ENCODE measurements around the gene APBB1. TPM values are rescaled to one million over a fixed set of nuclear protein-coding genes. Genes with fewer than 3 reads are reported as not detected.

Gene APBB1
- total and polyA plus RNA-seq, 7 experiments from 2014 or later: 46.9 to 293 (median 173) TPM

DNA sequence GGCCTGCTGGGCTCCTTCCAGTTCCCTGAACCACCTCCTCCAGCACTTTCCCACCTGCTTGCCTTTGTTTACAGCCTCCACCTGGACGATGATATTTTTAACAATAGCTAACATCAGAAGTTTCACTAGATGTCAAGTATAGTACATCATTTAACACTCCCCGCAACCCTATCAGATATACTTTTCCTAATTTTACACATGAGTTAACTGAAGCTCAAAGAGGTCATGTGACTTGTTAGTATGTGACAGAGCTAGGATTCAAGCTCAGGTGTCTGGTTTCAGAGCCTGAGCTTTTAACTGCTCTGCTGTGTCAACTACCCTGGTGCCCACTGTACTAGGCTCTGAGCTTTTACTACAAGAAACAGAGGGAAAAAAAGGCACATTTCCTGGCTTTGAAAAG, 36.2 kb upstream of the APBB1 start:
- Histone ChIP-seq H3K27ac (ENCODE audit: low read depth, low read length) (no peak overlapping the region), H3K4me1 (ENCODE audit: control insufficient read depth in 2 of 2, insufficient read depth in 2 of 2, low read length in 2 of 2) (no peaks in the 10 kb centered on the region), H3K36me3 (ENCODE audit: control insufficient read depth in 2 of 3, insufficient read depth in 3 of 3, low read length in 3 of 3) (peaks cover 0 to 53% (median 0%) of the 10 kb centered on the region in 3 experiments), H3K27me3 (ENCODE audit: control insufficient read depth in 2 of 2, insufficient read depth in 2 of 2, low read length in 2 of 2) (no peaks in the 10 kb centered on the region), H3K9me3 (ENCODE audit: control insufficient read depth in 2 of 3, low read length in 3 of 3) (no peaks in the 10 kb centered on the region), H3K4me3 (ENCODE audit: low read length) (no peak overlapping the region)
- H3K27ac Mint-ChIP-seq: no peak overlapping the region
- no peaks in the 10 kb centered on the region for H3K9me3 Mint-ChIP-seq
- intact Hi-C loops (cut with micrococcal nuclease): no loop called here
- no peak for ATAC-seq
- H3K4me3 Mint-ChIP-seq: no peak overlapping the region
- CTCF ChIA-PET: interaction anchor here (0.8 to 2.3 kb wide), 3 partner anchors 11 to 77 kb away, joined by 3 to 11 read pairs (median 7); no protein-coding TSS in a partner anchor
- DNase-seq: no peak
- no peaks in the 10 kb centered on the region for H3K4me1 Mint-ChIP-seq
- POLR2A ChIA-PET: interaction anchor here (0.6 to 1.2 kb wide), 2 partner anchors 10 to 724 kb away, joined by 3 to 4 read pairs; no protein-coding TSS in a partner anchor
- H3K36me3 Mint-ChIP-seq: peaks cover 0 to 31% (median 12%) of the 10 kb centered on the region in 5 donors
- H3K27me3 Mint-ChIP-seq: no peaks in the 10 kb centered on the region

DNA sequence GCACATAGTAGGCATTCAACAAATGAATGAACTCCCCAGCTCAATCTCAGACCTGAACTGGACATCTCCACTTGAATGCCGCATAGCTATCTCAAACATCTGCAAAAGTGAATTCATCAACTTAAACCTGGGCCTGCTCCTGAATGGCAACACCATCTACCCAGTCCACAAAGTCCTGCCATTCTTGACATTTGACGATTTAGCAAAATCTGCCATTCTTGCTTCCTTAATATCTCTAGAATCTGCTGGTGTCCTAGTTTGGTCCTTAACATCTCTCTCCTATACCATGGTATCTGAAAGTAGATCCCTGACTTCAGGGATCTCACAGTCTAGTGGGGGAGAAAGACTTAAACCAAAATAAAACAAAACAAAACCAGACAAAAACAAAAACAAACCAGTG, 34.3 kb upstream of the APBB1 start:
- POLR2A ChIA-PET: no interaction called here
- no peak overlapping the region for H3K4me3 Mint-ChIP-seq

DNA sequence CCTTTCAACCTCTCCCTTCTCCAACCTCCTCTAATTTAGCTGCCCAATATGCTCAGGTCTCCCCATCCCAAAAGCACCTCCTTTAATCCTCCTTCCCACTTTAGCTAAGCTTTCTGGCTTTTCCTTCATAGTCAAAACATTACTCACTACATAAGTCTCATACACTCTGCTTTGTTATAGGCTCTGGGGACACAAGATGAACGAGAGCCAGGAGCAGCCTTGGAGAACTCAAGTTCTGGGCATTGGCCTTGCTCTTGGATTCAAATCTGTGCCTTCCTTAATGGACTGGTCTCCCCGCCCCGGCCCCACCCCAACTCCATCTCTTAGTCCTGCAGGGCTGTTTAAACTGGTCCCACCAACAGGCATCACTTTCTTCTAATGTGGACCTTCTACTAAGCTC, 33.3 kb upstream of the APBB1 start:
- POLR2A ChIA-PET: no interaction called here
- H3K9me3 ChIP-seq (ENCODE audit: control insufficient read depth in 2 of 3, low read length in 3 of 3): no peaks in the 10 kb centered on the region
- H3K36me3 ChIP-seq (ENCODE audit: control insufficient read depth in 2 of 3, insufficient read depth in 3 of 3, low read length in 3 of 3): peaks cover 0 to 47% (median 0%) of the 10 kb centered on the region in 3 experiments
- intact Hi-C loops (cut with micrococcal nuclease): no loop called here
- no peak overlapping the region for H3K4me3 Mint-ChIP-seq
- H3K9me3 Mint-ChIP-seq: no peaks in the 10 kb centered on the region
- H3K27me3 ChIP-seq (ENCODE audit: control insufficient read depth in 2 of 2, insufficient read depth in 2 of 2, low read length in 2 of 2): no peaks in the 10 kb centered on the region
- H3K4me3 ChIP-seq (ENCODE audit: low read length): no peak overlapping the region
- H3K27ac Mint-ChIP-seq: no peak overlapping the region
- H3K4me1 Mint-ChIP-seq: no peaks in the 10 kb centered on the region
- H3K36me3 Mint-ChIP-seq: peaks cover 0 to 28% (median 12%) of the 10 kb centered on the region in 5 donors
- ATAC-seq: no peak
- CTCF ChIA-PET: interaction anchor here (1.2 kb wide), 3 partner anchors 8 to 89 kb away, joined by 3 to 7 read pairs (median 4); no protein-coding TSS in a partner anchor
- no peak for DNase-seq
- no peaks in the 10 kb centered on the region for H3K4me1 ChIP-seq (ENCODE audit: control insufficient read depth in 2 of 2, insufficient read depth in 2 of 2, low read length in 2 of 2)
- H3K27ac ChIP-seq (ENCODE audit: low read depth, low read length): no peak overlapping the region
- H3K27me3 Mint-ChIP-seq: no peaks in the 10 kb centered on the region

More for the DNA sequence above, 34.3 kb upstream of the APBB1 start:
- Mint-ChIP-seq H3K9me3 (no peaks in the 10 kb centered on the region), H3K4me1 (no peaks in the 10 kb centered on the region), H3K27me3 (no peaks in the 10 kb centered on the region), H3K27ac (no peak overlapping the region), H3K36me3 (peaks cover 0 to 28% (median 12%) of the 10 kb centered on the region in 5 donors)
- DNase-seq (no peak), ATAC-seq (no peak)
- CTCF ChIA-PET: interaction anchor here (1.0 to 1.2 kb wide), 4 partner anchors 9 to 90 kb away, joined by 3 to 7 read pairs (median 4); no protein-coding TSS in a partner anchor
- peaks cover 0 to 56% (median 0%) of the 10 kb centered on the region in 3 experiments for H3K36me3 ChIP-seq (ENCODE audit: control insufficient read depth in 2 of 3, insufficient read depth in 3 of 3, low read length in 3 of 3)
- H3K27ac ChIP-seq (ENCODE audit: low read depth, low read length): no peak overlapping the region
- intact Hi-C loops (cut with micrococcal nuclease): no loop called here
- H3K9me3 ChIP-seq (ENCODE audit: control insufficient read depth in 2 of 3, low read length in 3 of 3): no peaks in the 10 kb centered on the region
- H3K4me1 ChIP-seq (ENCODE audit: control insufficient read depth in 2 of 2, insufficient read depth in 2 of 2, low read length in 2 of 2): no peaks in the 10 kb centered on the region
- H3K4me3 ChIP-seq (ENCODE audit: low read length): no peak overlapping the region
- H3K27me3 ChIP-seq (ENCODE audit: control insufficient read depth in 2 of 2, insufficient read depth in 2 of 2, low read length in 2 of 2): no peaks in the 10 kb centered on the region

DNA sequence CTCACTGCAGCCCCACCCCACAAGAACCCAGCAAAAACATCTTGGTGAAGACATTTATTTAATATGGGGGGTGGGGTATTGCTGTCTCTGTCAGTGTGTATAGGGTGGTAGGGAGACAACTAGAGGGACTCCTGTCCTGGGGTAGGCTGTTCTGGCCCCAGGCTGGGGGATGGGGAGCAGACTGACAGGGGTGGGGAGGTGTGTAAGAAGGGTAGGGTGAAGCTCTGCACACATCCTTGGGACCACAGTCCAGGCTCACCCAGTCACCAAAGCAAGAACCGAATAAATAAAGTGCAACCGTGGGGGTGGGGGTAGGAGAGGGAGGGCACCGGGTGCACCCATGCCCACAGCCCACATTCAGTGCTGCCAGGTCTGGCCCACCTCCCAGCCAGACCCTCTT, 29.7 kb upstream of the APBB1 start:
- CTCF ChIA-PET: interaction anchor here (13.9 kb wide), 1 partner anchor 67 kb away, joined by 573 read pairs; the partner anchor contains the start of gene SMPD1
- POLR2A ChIA-PET: interaction anchor here (1.1 kb wide), 1 partner anchor 33 kb away, joined by 3 read pairs; the partner anchor contains the start of genes ARFIP2 and TIMM10B
- DNase-seq: no peak
- ATAC-seq: no peak
- H3K27me3 ChIP-seq (ENCODE audit: control insufficient read depth in 2 of 2, insufficient read depth in 2 of 2, low read length in 2 of 2): no peaks in the 10 kb centered on the region
- H3K4me3 Mint-ChIP-seq: no peak overlapping the region
- intact Hi-C loops (cut with micrococcal nuclease): no loop called here
- peak overlapping the region in 1 of 9 donors; percentile 17 for H3K27ac Mint-ChIP-seq
- no peaks in the 10 kb centered on the region for H3K4me1 Mint-ChIP-seq
- H3K36me3 ChIP-seq (ENCODE audit: control insufficient read depth in 2 of 3, insufficient read depth in 3 of 3, low read length in 3 of 3): peaks cover 0 to 23% (median 0%) of the 10 kb centered on the region in 3 experiments
- peaks cover 0 to 12% (median 0%) of the 10 kb centered on the region in 5 donors for H3K27me3 Mint-ChIP-seq
- H3K27ac ChIP-seq (ENCODE audit: low read depth, low read length): no peak overlapping the region
- peaks cover 0 to 11% (median 0%) of the 10 kb centered on the region in 5 donors for H3K36me3 Mint-ChIP-seq
- no peaks in the 10 kb centered on the region for H3K4me1 ChIP-seq (ENCODE audit: control insufficient read depth in 2 of 2, insufficient read depth in 2 of 2, low read length in 2 of 2)
- H3K9me3 ChIP-seq (ENCODE audit: control insufficient read depth in 2 of 3, low read length in 3 of 3): no peaks in the 10 kb centered on the region
- H3K4me3 ChIP-seq (ENCODE audit: low read length): no peak overlapping the region
- H3K9me3 Mint-ChIP-seq: no peaks in the 10 kb centered on the region

DNA sequence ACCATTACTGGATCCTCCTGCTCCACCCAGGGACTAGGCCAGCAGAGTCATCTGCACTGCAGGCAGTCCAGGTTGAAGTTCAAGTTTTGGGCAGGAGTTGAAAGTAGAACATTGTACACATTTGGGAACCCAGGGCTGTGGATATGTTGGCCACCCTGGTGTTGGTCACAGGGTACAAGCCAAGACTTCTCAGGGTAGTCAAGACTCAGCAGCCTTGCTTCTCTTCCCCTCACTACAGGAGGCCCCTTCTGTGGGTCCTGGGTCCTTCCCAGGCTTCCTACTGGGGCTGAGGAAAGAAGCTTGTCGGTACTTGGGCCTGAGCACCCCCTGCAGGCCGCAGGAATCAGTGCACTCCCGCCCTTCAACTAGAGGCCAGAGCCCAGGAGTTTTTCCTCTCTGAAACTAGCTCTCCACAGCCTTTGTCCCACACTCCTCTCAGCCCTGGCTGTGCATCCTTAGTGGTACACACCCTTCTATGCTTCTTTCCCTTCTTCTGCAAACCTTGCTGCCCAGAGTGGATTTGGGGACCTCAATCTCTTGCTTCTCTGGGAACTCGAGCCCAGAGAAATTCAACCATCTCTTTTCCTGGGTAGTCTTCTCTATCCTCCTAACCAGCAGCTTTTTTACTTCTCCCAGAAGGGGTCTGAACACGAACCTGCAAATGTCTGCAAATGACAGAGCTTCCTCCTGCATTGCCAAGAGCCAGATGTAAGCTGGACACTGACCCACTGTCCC, 24.5 kb upstream of the APBB1 start:
- H3K27me3 ChIP-seq (ENCODE audit: control insufficient read depth in 2 of 2, insufficient read depth in 2 of 2, low read length in 2 of 2): no peaks in the 10 kb centered on the region
- H3K27ac ChIP-seq (ENCODE audit: low read depth, low read length): no peak overlapping the region
- Mint-ChIP-seq H3K27me3 (peaks cover 0 to 12% (median 0%) of the 10 kb centered on the region in 5 donors), H3K9me3 (no peaks in the 10 kb centered on the region), H3K27ac (no peak overlapping the region), H3K4me3 (no peak overlapping the region), H3K36me3 (no peaks in the 10 kb centered on the region), H3K4me1 (peaks cover 0 to 5% (median 0%) of the 10 kb centered on the region in 7 donors)
- intact Hi-C loops (cut with micrococcal nuclease): loop anchor here (1.0 to 5.0 kb wide), 10 partner anchors 24 to 191 kb away; partner anchors contain the start of genes SMPD1 (in 2 of the 2), APBB1 (in 1 of the 2), ARFIP2 (in 1 of the 2) and TIMM10B (in 1 of the 2)
- CTCF ChIA-PET: interaction anchor here (0.6 to 13.9 kb wide), 21 partner anchors 9 to 339 kb away, joined by 3 to 573 read pairs (median 6); partner anchors contain the start of genes APBB1 and SMPD1
- POLR2A ChIA-PET: interaction anchor here (0.6 to 6.1 kb wide), 10 partner anchors 23 to 65 kb away, joined by 3 to 73 read pairs (median 4); partner anchors contain the start of genes APBB1 and SMPD1
- peak; percentile 87 for ATAC-seq
- H3K9me3 ChIP-seq (ENCODE audit: control insufficient read depth in 2 of 3, low read length in 3 of 3): no peaks in the 10 kb centered on the region
- peak; percentile 28 to 67 (median 53) for DNase-seq
- H3K36me3 ChIP-seq (ENCODE audit: control insufficient read depth in 2 of 3, insufficient read depth in 3 of 3, low read length in 3 of 3): no peaks in the 10 kb centered on the region
- H3K4me1 ChIP-seq (ENCODE audit: control insufficient read depth in 2 of 2, insufficient read depth in 2 of 2, low read length in 2 of 2): peaks cover 12 to 19% of the 10 kb centered on the region in 2 donors
- no peak overlapping the region for H3K4me3 ChIP-seq (ENCODE audit: low read length)

DNA sequence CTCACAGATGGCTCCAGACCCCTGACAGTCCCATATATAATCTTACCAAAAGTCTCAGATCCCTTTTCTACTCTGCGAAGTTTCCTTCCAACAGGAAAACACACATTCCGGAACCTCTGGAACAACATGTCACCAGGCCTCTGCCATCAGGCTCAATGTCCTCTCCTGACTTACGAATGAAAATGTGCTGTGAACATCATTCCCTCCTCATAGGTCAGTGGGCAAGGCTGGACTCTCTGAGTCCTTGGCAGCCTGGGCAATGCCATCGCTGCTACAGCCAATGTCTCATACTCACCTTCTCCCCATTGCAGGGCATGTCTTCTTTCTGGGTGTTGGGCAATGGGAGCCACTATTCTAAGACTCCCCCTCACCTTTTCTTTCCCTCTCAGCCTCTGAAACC, 23.5 kb upstream of the APBB1 start:
- intact Hi-C loops (cut with micrococcal nuclease): loop anchor here (2.0 to 5.0 kb wide), 5 partner anchors 40 to 190 kb away; partner anchors contain the start of genes SMPD1 (in 2 of the 2), ARFIP2 (in 1 of the 2) and TIMM10B (in 1 of the 2)
- Histone ChIP-seq H3K4me1 (ENCODE audit: control insufficient read depth in 2 of 2, insufficient read depth in 2 of 2, low read length in 2 of 2) (peaks cover 22 to 29% of the 10 kb centered on the region in 2 donors), H3K27me3 (ENCODE audit: control insufficient read depth in 2 of 2, insufficient read depth in 2 of 2, low read length in 2 of 2) (no peaks in the 10 kb centered on the region), H3K4me3 (ENCODE audit: low read length) (no peak overlapping the region), H3K27ac (ENCODE audit: low read depth, low read length) (no peak overlapping the region), H3K9me3 (ENCODE audit: control insufficient read depth in 2 of 3, low read length in 3 of 3) (no peaks in the 10 kb centered on the region), H3K36me3 (ENCODE audit: control insufficient read depth in 2 of 3, insufficient read depth in 3 of 3, low read length in 3 of 3) (no peaks in the 10 kb centered on the region)
- no peaks in the 10 kb centered on the region for H3K9me3 Mint-ChIP-seq
- H3K4me1 Mint-ChIP-seq: peaks cover 0 to 5% (median 0%) of the 10 kb centered on the region in 7 donors
- DNase-seq (no peak), ATAC-seq (no peak)
- POLR2A ChIA-PET: interaction anchor here (0.6 to 6.1 kb wide), 8 partner anchors 24 to 307 kb away, joined by 3 to 73 read pairs (median 4); partner anchors contain the start of genes APBB1 and SMPD1
- H3K4me3 Mint-ChIP-seq: no peak overlapping the region
- no peaks in the 10 kb centered on the region for H3K36me3 Mint-ChIP-seq
- peaks cover 0 to 12% (median 0%) of the 10 kb centered on the region in 5 donors for H3K27me3 Mint-ChIP-seq
- CTCF ChIA-PET: interaction anchor here (0.7 to 13.9 kb wide), 11 partner anchors 13 to 220 kb away, joined by 3 to 573 read pairs (median 8); partner anchors contain the start of genes APBB1 and SMPD1
- no peak overlapping the region for H3K27ac Mint-ChIP-seq

All from naive thymus-derived CD4-positive, alpha-beta T cell (primary cell).